OCI-LY3 (cell line): ENCODE measurements around the gene FTSJ3.

Experiments used
- CTCF ChIP-seq: fragments of 200-600, 300-600 bp; sonication (generic); IDR thresholded peaks from 2 replicates; pipeline ENCODE4 v1.5.1; 2014; ENCODE audit warnings: antibody characterized with exemption, low read length, low read depth
- EZH2phosphoT487 ChIP-seq: fragments of 200-600 bp; shearing (Covaris generic); IDR thresholded peaks from 2 replicates; pipeline ENCODE4 v1.6.1; 2018; ENCODE audit warnings: antibody characterized with exemption, mixed run types, low read depth

DNA sequence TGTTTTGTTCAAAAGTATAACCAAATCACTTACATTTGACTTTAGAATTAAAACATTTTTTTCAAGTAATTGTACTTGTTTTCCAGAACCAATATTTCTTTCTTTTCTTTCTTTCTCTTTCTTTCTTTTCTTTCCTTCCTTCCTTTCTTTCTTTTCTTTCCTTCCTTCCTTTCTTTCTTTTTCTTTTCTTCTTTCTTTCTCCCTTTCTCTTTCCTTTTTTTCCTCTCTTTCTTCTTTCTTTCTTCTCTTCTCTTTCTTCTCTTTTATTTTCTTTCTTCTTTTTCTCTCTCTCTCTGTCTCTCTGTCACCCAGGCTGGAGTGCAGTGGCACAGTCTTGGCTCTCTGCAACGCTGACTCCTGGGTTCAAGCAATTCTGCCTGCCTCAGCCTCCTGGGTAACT lies 26.7 kb downstream of the FTSJ3 start:
- TF ChIP-seq CTCF (no peak), EZH2phosphoT487 (no peak)
